ENCODE measurements around the gene TMEM225. TPM values are rescaled to one million over a fixed set of nuclear protein-coding genes. Genes with fewer than 3 reads are reported as not detected.
"Not testable (repeated sequence)": the region's sequence is repeated elsewhere in the genome, so short reads cannot be mapped to it uniquely, and the experiment has no call there.

Gene TMEM225
- total and polyA plus RNA-seq, 12 donors, result not detected

DNA sequence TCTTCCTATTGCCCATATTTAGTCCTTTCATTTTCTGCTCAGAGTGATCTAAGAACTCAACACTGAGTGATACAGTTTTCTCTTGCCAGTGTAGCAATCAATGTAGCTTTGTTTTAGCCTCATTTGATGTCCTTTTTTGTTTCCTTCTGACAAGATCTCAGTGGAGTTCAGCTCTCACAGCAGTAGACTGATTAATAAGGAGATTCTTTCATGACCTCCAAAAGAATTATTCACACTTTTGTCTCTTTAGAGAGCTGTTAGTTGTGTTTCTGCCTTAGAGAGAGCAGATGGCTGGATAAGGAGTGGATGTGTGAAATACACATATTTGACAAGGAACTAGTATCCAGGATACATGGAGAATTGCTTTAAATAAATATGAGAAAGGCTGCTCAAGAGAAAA lies 6.6 kb upstream of the TMEM225 start:
- no peaks in the 10 kb centered on the region for H3K4me1 ChIP-seq (replicated peaks in 1 of 2)
- H3K27ac ChIP-seq, result no peak overlapping the region
- no peak for TF ChIP-seq POLR2A (IDR thresholded peaks at IDR 0.05)
- TF ChIP-seq, protein P1, sequence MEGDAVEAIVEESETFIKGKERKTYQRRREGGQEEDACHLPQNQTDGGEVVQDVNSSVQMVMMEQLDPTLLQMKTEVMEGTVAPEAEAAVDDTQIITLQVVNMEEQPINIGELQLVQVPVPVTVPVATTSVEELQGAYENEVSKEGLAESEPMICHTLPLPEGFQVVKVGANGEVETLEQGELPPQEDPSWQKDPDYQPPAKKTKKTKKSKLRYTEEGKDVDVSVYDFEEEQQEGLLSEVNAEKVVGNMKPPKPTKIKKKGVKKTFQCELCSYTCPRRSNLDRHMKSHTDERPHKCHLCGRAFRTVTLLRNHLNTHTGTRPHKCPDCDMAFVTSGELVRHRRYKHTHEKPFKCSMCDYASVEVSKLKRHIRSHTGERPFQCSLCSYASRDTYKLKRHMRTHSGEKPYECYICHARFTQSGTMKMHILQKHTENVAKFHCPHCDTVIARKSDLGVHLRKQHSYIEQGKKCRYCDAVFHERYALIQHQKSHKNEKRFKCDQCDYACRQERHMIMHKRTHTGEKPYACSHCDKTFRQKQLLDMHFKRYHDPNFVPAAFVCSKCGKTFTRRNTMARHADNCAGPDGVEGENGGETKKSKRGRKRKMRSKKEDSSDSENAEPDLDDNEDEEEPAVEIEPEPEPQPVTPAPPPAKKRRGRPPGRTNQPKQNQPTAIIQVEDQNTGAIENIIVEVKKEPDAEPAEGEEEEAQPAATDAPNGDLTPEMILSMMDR (IDR thresholded peaks at IDR 0.05), result no peak
- intact Hi-C loops (cut with DNase I), result no loop called here
- H3K27me3 ChIP-seq, result no peaks in the 10 kb centered on the region
- H3K4me3 ChIP-seq, result no peak overlapping the region
- H3K9me3 ChIP-seq (replicated peaks in 1 of 3), result no peaks in the 10 kb centered on the region
- DNase-seq, result no peak
- no peaks in the 10 kb centered on the region for H3K36me3 ChIP-seq (replicated peaks in 1 of 2)

DNA sequence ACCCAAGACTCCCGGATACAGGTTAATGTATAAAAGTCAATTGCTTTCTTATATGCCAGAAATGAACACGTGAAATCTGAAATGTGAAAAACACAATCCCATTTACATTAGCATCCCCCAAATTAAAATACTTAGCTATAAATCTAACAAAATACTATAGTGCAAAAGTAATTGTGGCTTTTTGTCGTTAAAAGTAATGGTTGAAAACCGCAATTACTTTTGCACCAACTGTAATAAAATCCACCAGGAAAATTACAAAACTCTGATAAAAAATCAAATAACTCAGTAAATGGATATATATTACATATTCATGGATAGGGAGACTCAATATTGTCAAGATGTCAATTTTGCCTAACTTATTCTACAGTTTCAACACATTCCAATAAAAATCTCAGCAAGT lies 4.6 kb downstream of the TMEM225 start:
- WGBS, 4 donors, result 77 to 95% (median 82%) methylated on average over 4 of the region's 4 CpGs
- no peak overlapping the region for H3K4me3 ChIP-seq
- intact Hi-C loops (cut with DNase I), result no loop called here

DNA sequence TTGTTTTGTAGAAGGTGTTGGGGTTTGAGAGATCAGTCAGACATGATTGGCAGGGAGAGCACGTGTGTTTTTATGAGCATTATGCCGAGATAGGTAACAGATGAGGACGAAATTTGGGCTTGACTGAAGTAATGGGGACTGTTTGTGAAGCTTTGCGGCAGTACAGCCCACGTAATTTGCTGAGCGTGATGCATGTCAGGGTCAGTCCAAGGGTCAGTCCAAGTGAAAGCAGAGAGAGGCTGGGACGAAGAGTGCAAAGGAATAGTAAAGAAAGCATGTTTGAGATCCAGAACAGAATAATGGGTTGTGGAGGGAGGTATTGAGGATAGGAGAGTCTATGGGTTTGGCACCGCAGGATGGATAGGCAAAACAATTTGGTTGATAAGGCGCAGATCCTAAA lies 17.7 kb downstream of the TMEM225 start:
- 65 to 76% (median 70%) methylated on average over 9 of the region's 9 CpGs for WGBS, 4 donors
- H3K9me3 ChIP-seq (replicated peaks in 1 of 3); H3K4me3 ChIP-seq; H3K27ac ChIP-seq; intact Hi-C loops (cut with DNase I); H3K27me3 ChIP-seq; DNase-seq; H3K4me1 ChIP-seq (replicated peaks in 1 of 2); H3K36me3 ChIP-seq (replicated peaks in 1 of 2): not testable (repeated sequence)

More for the DNA sequence above, 4.6 kb downstream of the TMEM225 start:
- Histone ChIP-seq H3K27me3 (no peaks in the 10 kb centered on the region), H3K9me3 (replicated peaks in 1 of 3) (no peaks in the 10 kb centered on the region), H3K4me1 (replicated peaks in 1 of 2) (no peaks in the 10 kb centered on the region), H3K27ac (no peak overlapping the region), H3K36me3 (replicated peaks in 1 of 2) (no peaks in the 10 kb centered on the region)
- DNase-seq, result no peak
- TF ChIP-seq, protein P1 (IDR thresholded peaks at IDR 0.05), result no peak
- TF ChIP-seq POLR2A (IDR thresholded peaks at IDR 0.05), result no peak

DNA sequence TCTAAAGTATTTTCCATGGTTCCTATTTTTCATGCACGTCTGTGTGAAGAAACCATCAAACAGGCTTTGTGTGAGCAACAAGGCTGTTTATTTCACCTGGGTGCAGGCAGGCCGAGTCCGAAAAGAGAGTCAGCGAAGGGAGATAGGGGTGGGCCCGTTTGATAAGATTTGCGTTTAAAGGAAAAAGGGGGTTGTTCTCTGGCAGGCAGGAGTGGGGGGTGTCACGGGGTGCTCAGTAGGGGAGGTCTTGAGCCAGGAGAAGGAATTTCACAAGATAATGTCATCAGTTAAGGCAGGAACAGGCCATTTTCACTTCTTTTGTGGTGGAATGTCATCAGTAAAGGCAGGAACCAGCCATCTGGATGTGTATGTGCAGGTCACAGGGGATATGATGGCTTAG lies 20.2 kb downstream of the TMEM225 start:
- 44 to 49% (median 47%) methylated on average over 7 of the region's 7 CpGs for WGBS, 4 donors
- H3K27me3 ChIP-seq; H3K36me3 ChIP-seq (replicated peaks in 1 of 2); intact Hi-C loops (cut with DNase I); DNase-seq; H3K4me1 ChIP-seq (replicated peaks in 1 of 2); H3K4me3 ChIP-seq; H3K9me3 ChIP-seq (replicated peaks in 1 of 3); H3K27ac ChIP-seq: not testable (repeated sequence)

DNA sequence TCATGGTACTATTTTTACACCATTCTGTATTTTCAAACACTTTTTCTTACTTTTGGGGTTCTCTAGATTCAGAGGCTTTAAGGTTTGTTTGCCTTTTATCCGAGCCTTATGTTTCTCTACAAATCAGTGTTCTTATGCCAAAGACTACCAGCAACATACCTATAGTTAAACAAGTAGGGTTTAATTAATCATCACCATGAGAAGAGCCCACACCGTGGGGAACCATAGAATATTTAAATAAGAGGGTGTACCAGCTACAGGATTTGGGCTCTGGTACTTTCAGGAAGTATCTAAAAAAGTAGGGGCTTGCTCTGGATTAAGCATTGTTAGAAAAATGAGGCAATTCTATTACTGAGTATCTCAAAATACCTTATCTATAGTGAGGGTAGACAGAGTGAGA lies 25.7 kb downstream of the TMEM225 start:
- H3K9me3 ChIP-seq (replicated peaks in 1 of 3), result no peaks in the 10 kb centered on the region
- no peak overlapping the region for H3K4me3 ChIP-seq
- no peaks in the 10 kb centered on the region for H3K27me3 ChIP-seq
- intact Hi-C loops (cut with DNase I), result no loop called here
- no peaks in the 10 kb centered on the region for H3K36me3 ChIP-seq (replicated peaks in 1 of 2)
- no peaks in the 10 kb centered on the region for H3K4me1 ChIP-seq (replicated peaks in 1 of 2)
- no peak for TF ChIP-seq POLR2A (IDR thresholded peaks at IDR 0.05)
- TF ChIP-seq, protein P1 (IDR thresholded peaks at IDR 0.05), result no peak
- WGBS, 4 donors, result 39 to 55% (median 50%) methylated on average over 2 of the region's 2 CpGs
- DNase-seq, result no peak
- no peak overlapping the region for H3K27ac ChIP-seq
